ENCODE measurements around the gene APRT.
A peak's percentile ranks its signal among the peaks of the same experiment; 100 is the strongest.

APRT gene, protein sequence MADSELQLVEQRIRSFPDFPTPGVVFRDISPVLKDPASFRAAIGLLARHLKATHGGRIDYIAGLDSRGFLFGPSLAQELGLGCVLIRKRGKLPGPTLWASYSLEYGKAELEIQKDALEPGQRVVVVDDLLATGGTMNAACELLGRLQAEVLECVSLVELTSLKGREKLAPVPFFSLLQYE

DNA sequence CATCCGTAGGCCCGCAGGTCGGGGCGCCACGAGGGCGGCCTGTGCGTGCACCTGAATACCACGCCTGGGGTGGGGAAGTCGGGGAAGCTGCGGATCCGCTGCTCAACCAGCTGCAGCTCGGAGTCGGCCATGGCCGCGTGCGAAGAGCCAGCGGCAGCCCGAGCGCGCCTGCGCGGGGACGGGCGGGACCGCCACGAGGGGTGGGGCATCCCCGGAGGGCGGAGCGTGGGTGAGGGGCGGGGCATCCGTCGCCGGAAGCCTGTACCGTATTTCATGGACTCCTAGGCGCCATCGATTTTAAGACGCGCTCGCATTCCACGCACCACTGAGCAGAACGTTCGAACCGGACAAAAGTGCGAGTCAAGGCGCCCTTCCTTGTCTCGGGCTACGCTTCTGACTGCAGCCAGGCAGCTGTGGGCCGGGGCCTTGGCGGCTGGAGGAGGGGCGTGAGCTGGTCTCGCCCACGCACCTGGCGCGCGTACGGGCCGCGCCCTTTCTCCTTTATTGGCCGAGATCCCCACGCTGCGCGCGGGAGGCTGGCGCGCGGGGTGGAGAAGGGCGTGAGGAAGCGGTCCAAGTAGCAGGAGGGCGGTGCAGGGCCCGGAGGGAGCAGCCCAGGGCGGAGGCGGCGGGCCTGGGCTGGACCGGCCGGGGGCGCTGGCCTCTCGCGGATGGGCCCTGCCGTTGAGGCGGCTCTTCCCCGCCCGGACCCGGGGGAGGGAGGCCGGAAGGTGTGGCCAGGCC is at the start of gene APRT:
Gene APRT, minus strand, starts transcription at position 160 of the 744 bp plus-strand sequence. Its CDS starts 29 bp downstream, at position 131.
- H3K9me3 ChIP-seq (ENCODE audit: low read length), result no peaks in the 10 kb centered on the region
- H3K4me3 ChIP-seq (ENCODE audit: low read depth in 1 of 2, low read length in 2 of 2), result peak within 1 kb of the TSS; percentile 75 to 77
- peak within 1 kb of the TSS; percentile 24 for H3K9ac ChIP-seq (ENCODE audit: low read length)
- H3K27me3 ChIP-seq (ENCODE audit: control insufficient read depth in 1 of 2, insufficient read depth in 2 of 2, low read length in 2 of 2), result no peaks in the 10 kb centered on the region
- H3K4me1 ChIP-seq (ENCODE audit: insufficient read depth, low read length), result peaks cover 13% of the 10 kb centered on the region
- no peaks in the 10 kb centered on the region for H3K36me3 ChIP-seq (ENCODE audit: insufficient read depth, low read length)
- peak within 1 kb of the TSS; percentile 89 for H3K27ac ChIP-seq (ENCODE audit: low read depth, low read length)

DNA sequence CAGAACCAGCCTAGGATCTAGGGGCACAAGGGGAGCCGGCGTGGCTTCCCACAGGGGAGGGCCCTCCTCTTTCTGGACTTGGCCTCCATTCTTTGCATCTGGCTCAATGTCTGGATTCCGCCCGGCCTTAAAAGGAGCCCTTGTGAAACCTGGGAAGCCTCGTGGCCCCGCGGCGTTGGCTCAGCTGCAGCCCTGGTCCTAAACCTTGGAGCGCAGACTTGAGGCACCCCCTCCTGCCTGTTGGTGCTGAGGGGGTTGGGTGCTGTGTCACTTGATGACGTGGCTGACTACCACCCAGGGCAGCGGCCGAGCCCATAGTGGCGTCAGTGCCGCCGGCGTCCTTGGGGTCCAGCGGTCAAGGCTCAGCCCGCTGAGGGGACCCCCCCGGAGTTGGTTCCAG is 49.6 kb upstream of the APRT start:
- Histone ChIP-seq H3K36me3 (ENCODE audit: insufficient read depth, low read length) (peaks cover 27% of the 10 kb centered on the region), H3K9me3 (ENCODE audit: low read length) (no peaks in the 10 kb centered on the region), H3K27ac (ENCODE audit: low read depth, low read length) (no peak overlapping the region), H3K4me3 (ENCODE audit: low read depth in 1 of 2, low read length in 2 of 2) (no peak overlapping the region), H3K9ac (ENCODE audit: low read length) (no peak overlapping the region), H3K27me3 (ENCODE audit: control insufficient read depth in 1 of 2, insufficient read depth in 2 of 2, low read length in 2 of 2) (peaks cover 0 to 7% of the 10 kb centered on the region in 2 donors), H3K4me1 (ENCODE audit: insufficient read depth, low read length) (peaks cover 11% of the 10 kb centered on the region)

DNA sequence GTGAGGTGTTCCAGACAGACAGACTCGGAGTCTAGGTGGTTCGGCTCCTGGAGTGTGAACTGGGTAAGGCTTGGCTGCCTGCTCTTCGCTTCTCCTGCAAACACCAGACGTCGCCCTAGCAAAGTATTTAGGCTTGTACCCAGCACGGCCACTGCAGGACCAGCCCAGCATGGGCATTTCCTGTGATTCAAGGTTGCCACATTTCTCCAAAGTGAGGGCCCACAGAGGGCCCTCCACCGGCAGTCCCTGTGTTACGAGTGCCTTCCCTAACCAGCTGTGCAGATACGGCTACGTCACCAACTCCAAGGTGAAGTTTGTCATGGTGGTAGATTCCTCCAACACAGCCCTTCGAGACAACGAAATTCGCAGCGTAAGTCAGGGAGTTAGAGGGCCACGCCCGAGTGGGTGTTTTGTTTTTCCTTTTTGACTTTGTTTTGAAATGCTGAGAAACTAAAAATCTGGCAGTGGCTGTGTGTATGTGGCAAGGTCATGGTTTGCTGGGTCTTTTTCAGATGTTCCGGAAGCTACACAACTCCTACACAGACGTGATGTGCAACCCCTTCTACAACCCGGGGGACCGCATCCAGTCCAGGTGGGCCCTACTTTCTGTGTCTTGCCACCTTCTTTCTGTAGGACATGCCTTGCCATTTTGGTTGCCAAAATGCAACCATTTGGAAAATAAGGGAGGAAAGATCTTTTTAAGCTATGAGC is 47.8 kb upstream of the APRT start:
- peaks cover 17% of the 10 kb centered on the region for H3K4me1 ChIP-seq (ENCODE audit: insufficient read depth, low read length)
- H3K36me3 ChIP-seq (ENCODE audit: insufficient read depth, low read length), result peaks cover 27% of the 10 kb centered on the region
- no peaks in the 10 kb centered on the region for H3K9me3 ChIP-seq (ENCODE audit: low read length)
- no peak overlapping the region for H3K27ac ChIP-seq (ENCODE audit: low read depth, low read length)
- H3K4me3 ChIP-seq (ENCODE audit: low read depth in 1 of 2, low read length in 2 of 2), result no peak overlapping the region
- H3K27me3 ChIP-seq (ENCODE audit: control insufficient read depth in 1 of 2, insufficient read depth in 2 of 2, low read length in 2 of 2), result no peaks in the 10 kb centered on the region
- no peak overlapping the region for H3K9ac ChIP-seq (ENCODE audit: low read length)

DNA sequence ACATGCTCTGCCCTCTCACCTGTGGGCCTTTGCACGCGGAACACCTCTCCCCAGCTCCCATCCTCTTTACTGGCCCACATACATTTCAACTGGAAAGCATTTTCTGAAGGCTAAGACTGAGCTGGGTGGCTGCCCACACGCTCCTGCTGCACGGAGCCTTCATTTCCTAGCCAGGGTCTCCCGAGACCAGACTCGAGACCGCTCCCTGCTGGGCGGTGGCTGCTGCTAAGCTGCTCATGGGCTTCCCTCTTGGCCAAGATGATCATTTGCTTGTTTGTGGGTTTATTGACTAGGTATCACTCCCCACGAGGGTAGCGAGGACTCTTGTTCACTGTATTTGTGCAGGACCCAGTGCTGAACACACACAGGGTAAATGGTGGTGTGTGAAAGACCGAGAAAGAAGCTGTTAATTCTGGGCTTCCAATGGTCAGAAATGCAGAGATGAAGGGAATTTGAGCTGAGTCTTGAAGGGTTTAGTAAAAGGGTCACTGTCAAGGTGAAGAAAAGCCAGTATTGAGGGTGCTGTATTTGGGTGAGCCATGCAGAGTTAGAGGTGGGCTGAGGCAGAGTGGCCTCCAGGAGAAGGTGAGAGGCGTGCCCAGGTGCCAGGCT is 46.1 kb upstream of the APRT start:
- no peaks in the 10 kb centered on the region for H3K9me3 ChIP-seq (ENCODE audit: low read length)
- H3K36me3 ChIP-seq (ENCODE audit: insufficient read depth, low read length), result peaks cover 27% of the 10 kb centered on the region
- H3K27me3 ChIP-seq (ENCODE audit: control insufficient read depth in 1 of 2, insufficient read depth in 2 of 2, low read length in 2 of 2), result no peaks in the 10 kb centered on the region
- peak overlapping the region; percentile 68 for H3K9ac ChIP-seq (ENCODE audit: low read length)
- peak overlapping the region; percentile 78 to 88 for H3K4me3 ChIP-seq (ENCODE audit: low read depth in 1 of 2, low read length in 2 of 2)
- peaks cover 17% of the 10 kb centered on the region for H3K4me1 ChIP-seq (ENCODE audit: insufficient read depth, low read length)
- H3K27ac ChIP-seq (ENCODE audit: low read depth, low read length), result peak overlapping the region; percentile 87

DNA sequence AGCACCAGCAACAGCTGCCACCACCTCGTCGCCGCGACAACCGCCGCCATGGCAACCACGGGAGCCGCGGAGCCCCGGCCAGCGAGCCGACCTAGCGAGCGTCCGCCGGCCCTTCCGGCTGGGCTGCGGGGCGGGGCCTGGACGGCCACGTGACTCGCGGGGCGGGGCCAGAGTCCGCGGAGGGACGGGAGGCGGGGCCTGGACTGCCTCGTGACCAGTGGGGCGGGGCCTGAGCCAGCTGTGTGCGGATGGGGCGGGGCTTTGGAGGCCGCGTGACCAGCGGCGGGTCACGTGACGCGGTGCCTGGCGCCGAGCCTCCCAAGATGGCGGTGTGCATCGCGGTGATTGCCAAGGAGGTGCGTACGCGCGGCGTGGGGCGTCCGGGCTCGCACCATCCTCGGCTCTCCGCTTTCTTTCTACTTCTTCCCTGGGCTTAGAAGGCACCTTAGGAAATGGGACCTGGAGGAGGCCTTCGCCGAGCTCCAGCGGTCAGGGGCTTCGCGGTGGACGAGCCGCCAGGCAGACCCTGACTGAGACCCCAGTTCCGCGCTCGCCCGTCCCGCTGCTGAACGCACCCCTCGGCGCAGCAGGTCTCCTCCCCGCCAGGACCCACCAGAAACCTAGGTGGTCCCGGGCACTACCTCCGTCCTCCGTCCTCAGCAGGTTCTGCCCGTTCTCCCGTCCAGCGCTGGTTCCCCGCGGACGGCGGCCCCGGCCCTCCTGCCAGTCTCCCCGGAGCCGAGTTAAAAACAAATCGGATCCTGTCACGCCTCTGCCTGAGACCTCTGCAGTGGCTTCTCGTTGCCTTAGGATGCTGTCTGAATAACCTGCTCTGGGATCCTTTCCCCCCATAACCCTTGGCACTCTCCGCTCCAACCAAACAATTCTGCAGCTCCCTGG is 45.4 kb upstream of the APRT start, which contains the start of the genes GALNS and TRAPPC2L:
Gene GALNS, minus strand, starts transcription at position 120 of the 900 bp plus-strand sequence. Its CDS starts 70 bp downstream, at position 50.
Gene TRAPPC2L, plus strand, starts transcription at position 300 of the 900 bp plus-strand sequence. Its CDS starts 24 bp downstream, at position 324.
- Histone ChIP-seq H3K4me3 (ENCODE audit: low read depth in 1 of 2, low read length in 2 of 2) (peak within 1 kb of the TSS; percentile 78 to 88), H3K36me3 (ENCODE audit: insufficient read depth, low read length) (peaks cover 19% of the 10 kb centered on the region), H3K27me3 (ENCODE audit: control insufficient read depth in 1 of 2, insufficient read depth in 2 of 2, low read length in 2 of 2) (no peaks in the 10 kb centered on the region), H3K9ac (ENCODE audit: low read length) (peak within 1 kb of the TSS; percentile 68), H3K9me3 (ENCODE audit: low read length) (no peaks in the 10 kb centered on the region), H3K4me1 (ENCODE audit: insufficient read depth, low read length) (peaks cover 17% of the 10 kb centered on the region), H3K27ac (ENCODE audit: low read depth, low read length) (peak within 1 kb of the TSS; percentile 87)

DNA sequence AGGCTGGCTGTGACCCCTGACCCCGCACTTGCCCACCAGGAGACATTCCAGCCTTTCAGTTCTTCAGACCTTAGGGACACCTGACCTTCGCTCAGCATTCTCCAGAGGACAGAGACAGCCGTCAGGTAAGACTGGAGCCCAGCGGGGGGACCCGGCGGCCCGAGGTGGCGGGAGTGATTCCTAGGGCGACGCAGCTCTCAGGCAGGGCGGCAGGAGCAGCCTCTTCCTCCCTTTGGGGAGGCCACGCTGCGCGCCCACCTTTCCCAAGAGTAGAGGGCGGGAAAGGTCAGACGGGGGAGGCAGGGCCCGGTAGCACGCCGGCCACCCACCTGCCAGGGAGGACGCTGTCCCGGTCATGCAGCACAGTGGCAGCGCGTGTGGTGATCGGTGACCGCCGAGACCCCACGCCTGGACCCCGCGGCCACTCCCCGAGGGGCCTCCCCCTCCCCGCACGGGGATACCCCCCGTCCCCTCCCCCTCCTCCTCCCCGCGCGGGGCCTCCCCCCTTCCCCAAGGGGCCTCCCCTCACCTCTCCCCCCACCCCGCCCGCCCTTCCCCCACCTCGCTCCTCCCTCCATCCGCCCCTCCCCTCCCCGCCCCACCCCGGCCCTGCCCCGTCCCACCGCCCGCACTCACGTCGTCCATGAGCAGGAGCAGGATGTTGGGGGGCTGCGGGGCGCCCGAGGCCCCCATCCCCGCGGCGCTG is 44.5 kb upstream of the APRT start:
- Histone ChIP-seq H3K27ac (ENCODE audit: low read depth, low read length) (peak overlapping the region; percentile 71), H3K9me3 (ENCODE audit: low read length) (no peaks in the 10 kb centered on the region), H3K4me1 (ENCODE audit: insufficient read depth, low read length) (peaks cover 17% of the 10 kb centered on the region), H3K4me3 (ENCODE audit: low read depth in 1 of 2, low read length in 2 of 2) (peak overlapping the region; percentile 78 to 88), H3K27me3 (ENCODE audit: control insufficient read depth in 1 of 2, insufficient read depth in 2 of 2, low read length in 2 of 2) (no peaks in the 10 kb centered on the region), H3K9ac (ENCODE audit: low read length) (no peak overlapping the region), H3K36me3 (ENCODE audit: insufficient read depth, low read length) (peaks cover 18% of the 10 kb centered on the region)

DNA sequence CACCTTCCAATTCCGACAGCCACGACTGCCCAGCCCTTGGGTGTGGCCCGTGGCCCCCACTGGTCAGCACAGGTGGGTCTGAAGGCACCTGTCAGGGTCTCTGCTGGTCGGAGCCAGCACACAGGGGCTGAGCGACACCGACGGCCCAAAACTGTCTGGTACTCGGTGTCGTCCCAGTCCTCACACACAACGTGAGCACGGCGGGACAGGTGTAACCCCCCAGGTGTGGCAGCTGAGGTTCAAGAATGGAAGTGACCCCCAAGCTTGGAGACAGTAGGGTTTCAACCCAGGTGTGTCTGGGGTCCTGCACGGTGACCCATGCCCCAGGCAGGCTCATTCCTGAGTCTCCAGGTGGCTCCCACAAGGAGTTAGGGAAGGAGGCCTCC is 44.0 kb upstream of the APRT start:
- Histone ChIP-seq H3K4me3 (ENCODE audit: low read depth in 1 of 2, low read length in 2 of 2) (peak overlapping the region in 1 of 2 donors; percentile 53), H3K4me1 (ENCODE audit: insufficient read depth, low read length) (peaks cover 17% of the 10 kb centered on the region), H3K9me3 (ENCODE audit: low read length) (no peaks in the 10 kb centered on the region), H3K27ac (ENCODE audit: low read depth, low read length) (peak overlapping the region; percentile 41), H3K9ac (ENCODE audit: low read length) (no peak overlapping the region), H3K27me3 (ENCODE audit: control insufficient read depth in 1 of 2, insufficient read depth in 2 of 2, low read length in 2 of 2) (no peaks in the 10 kb centered on the region), H3K36me3 (ENCODE audit: insufficient read depth, low read length) (peaks cover 18% of the 10 kb centered on the region)

DNA sequence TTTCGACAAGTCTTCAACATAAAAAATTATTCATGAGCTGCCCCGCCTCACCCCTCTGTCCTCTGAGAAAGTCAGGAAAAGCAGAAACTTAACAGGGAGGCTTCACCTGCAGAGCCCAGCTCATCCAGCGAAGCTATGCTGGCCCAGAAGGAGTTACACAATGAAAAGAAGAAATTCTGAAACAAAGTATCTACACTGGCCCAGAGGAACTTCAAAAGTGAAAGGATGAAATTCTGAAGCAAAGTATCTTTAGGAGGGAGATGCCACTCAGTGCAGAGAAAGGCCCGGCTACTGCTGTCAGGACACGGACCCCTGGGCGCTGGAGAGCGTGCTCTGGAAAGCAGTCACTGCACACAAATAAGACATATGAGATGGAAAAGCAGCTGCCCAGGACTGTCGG is 43.4 kb upstream of the APRT start:
- Histone ChIP-seq H3K9ac (ENCODE audit: low read length) (no peak overlapping the region), H3K27me3 (ENCODE audit: control insufficient read depth in 1 of 2, insufficient read depth in 2 of 2, low read length in 2 of 2) (no peaks in the 10 kb centered on the region), H3K4me3 (ENCODE audit: low read depth in 1 of 2, low read length in 2 of 2) (no peak overlapping the region), H3K36me3 (ENCODE audit: insufficient read depth, low read length) (peaks cover 12% of the 10 kb centered on the region), H3K27ac (ENCODE audit: low read depth, low read length) (no peak overlapping the region), H3K4me1 (ENCODE audit: insufficient read depth, low read length) (peaks cover 17% of the 10 kb centered on the region), H3K9me3 (ENCODE audit: low read length) (no peaks in the 10 kb centered on the region)

DNA sequence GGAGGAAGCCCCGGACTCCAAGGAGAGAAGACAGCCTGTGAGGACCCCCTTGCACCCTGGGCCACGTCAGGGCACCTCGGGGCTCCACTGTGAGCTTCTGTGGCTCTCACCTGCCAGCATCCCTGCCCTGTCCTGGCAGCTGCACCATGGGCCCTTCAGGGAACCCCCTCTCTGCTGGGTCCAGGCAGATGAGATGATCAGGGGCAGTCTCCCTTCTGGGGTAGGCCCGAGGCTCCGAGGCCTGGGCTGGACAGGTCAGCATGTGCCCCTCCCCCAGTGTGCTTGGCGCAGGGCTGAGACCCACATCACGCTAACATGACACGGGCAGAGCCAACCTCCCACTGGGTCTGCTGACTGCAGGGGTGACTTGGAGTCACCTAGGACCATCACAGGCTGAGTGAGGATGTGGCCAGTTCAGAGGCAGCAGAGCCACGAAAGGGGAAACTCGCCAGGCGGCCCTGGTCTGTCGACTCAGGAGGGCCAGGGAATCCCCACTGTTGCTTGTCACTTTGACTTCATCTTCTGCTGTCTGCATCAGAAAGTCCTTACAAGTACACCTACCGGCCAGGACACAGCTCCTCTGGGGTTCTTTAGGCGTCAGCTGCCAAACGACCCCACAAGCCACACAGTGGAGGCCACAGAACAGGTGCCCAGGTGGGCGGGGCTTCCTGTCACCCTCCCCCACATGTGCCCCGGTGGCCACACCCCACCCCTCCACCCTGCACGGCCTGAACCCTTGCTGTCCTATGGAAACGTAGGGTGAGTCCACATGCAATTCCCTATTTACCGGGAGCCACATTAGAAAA is 42.8 kb upstream of the APRT start:
- Histone ChIP-seq H3K27ac (ENCODE audit: low read depth, low read length) (no peak overlapping the region), H3K9me3 (ENCODE audit: low read length) (no peaks in the 10 kb centered on the region), H3K4me3 (ENCODE audit: low read depth in 1 of 2, low read length in 2 of 2) (no peak overlapping the region), H3K4me1 (ENCODE audit: insufficient read depth, low read length) (peaks cover 17% of the 10 kb centered on the region), H3K9ac (ENCODE audit: low read length) (no peak overlapping the region), H3K36me3 (ENCODE audit: insufficient read depth, low read length) (peaks cover 5% of the 10 kb centered on the region), H3K27me3 (ENCODE audit: control insufficient read depth in 1 of 2, insufficient read depth in 2 of 2, low read length in 2 of 2) (no peaks in the 10 kb centered on the region)
